Activated CD4-positive, CD25-positive, alpha-beta regulatory T cell treated with anti-CD3 and anti-CD28 coated beads, Interleukin-2, amount 50 U/mL, for 24 hours (primary cell): ENCODE measurements around the gene GPR101.

Experiments used
- ATAC-seq, 2 donors: fragments of 150-1000 bp; cut with Tn5 transposase; one replicate each; pipeline ENCODE4 v1.10.0; 2021; ENCODE audit warnings: mild to moderate bottlenecking in 1 of 2, moderate library complexity in 1 of 2

Gene GPR101, protein sequence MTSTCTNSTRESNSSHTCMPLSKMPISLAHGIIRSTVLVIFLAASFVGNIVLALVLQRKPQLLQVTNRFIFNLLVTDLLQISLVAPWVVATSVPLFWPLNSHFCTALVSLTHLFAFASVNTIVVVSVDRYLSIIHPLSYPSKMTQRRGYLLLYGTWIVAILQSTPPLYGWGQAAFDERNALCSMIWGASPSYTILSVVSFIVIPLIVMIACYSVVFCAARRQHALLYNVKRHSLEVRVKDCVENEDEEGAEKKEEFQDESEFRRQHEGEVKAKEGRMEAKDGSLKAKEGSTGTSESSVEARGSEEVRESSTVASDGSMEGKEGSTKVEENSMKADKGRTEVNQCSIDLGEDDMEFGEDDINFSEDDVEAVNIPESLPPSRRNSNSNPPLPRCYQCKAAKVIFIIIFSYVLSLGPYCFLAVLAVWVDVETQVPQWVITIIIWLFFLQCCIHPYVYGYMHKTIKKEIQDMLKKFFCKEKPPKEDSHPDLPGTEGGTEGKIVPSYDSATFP

DNA sequence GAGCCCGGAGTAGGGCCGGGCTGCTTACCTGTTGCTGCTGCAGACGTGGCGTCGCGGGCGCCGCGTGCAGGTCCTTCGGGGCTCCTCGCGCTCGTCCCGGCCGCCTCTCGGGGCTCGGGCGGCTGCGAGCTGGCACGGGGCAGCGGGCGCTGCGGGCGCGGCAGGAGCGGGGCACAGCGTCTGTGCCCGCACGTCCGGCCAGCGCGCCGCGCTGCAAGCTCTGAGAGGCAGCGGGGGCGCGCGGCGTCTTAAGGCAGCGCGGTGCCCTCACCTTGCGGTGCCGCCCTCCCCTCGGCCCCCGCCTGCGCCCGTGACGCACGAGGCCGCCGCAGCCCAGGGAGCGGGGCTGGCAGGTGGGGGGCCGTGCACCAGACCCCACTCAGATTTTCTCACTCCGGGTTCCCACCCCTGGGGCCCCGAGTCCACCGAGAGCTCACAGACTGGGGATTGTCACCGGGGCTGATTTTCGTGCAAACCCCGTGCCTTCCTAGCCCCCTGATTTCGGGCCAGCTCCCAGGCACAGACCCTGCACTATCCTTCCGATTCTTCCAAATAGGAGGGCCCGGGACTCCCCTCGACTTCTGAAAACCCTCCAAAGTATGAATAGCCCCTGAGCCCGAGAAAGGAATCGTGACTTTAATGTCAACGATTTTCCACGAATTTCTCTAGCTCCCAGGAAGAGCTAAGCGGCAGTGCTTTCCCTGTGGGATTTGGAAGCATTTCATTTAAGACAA lies at the start of gene GPR101:
GPR101 (minus strand) TSS at position 222 of the 734 bp plus-strand sequence. CDS start 2,321 bp downstream, outside the sequence.
- ATAC-seq: peak in 1 of 2 donors; percentile 19

DNA sequence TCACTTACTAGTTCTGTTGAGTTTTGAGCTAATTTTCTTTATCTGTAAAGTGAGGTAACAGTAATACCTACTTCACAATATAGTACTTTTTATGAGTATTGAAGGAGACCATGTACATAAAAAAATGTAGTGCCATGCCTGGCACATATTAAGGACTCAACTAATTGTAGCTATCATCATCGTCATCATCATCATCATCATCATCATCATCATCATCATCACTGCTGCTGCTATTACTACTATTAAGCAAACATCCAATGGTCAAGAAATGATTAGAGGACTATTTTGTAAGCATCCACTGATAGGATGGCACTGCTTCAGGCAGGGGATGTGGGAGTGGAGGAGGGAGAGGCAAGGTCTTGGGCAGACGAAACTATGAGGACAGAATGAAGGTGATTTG lies 47.4 kb upstream of the GPR101 start:
- ATAC-seq: no peak

DNA sequence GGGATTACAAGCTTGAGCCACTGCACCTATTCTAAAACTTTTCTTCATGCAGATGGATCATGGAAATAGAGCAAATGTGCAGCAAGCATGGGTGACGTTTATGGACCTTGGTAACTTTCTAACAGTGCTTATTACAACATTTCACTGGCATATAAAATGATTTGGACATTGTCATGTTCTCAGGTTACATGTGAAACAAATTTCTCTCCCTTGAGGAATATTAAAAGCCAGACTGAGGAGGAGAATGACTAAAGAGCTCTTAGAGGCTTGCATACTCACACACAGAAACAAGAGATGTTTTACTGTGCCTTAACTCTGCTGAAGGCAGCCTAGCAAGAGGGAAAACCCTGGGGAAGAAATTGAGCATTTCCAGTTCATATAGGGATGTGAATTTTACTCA lies 38.6 kb upstream of the GPR101 start:
- ATAC-seq: no peak

DNA sequence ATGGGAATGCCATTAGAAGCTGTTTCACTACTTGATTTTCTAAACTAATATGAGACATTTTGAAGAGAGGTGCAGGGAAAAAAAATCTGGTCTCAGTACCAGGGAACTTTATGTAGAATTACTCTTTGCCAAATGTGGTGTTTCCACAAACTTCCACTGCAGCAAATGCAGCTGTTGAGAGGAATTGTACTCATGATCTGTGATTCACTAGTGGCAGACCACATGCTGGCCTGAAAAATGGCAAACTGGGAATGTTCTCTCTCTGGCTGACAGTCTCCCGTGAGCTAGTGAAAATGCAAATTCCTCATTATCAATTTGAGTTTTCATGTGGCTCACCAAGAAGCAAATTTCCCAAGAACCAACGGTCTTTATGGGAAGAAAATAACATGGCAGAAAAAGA lies 37.8 kb upstream of the GPR101 start:
- ATAC-seq: no peak

DNA sequence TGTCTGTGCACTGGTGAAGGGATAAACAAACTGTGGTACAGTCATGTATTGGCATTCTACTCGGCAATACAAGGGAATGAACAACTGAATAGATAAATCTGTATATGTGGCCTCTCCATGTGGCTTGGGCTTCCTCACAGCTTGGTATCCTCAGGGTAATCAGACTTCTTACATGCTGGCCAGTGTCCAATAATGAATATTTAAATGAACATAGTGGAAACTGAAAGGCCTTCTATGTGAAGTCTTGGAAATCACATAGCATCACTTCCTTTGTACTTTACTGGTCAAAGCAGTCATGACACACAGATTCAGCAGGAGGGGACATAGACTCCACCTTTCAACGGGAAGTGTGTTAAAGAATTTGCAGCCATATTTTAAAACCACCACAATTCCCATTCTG lies 33.4 kb upstream of the GPR101 start:
- ATAC-seq: no peak

DNA sequence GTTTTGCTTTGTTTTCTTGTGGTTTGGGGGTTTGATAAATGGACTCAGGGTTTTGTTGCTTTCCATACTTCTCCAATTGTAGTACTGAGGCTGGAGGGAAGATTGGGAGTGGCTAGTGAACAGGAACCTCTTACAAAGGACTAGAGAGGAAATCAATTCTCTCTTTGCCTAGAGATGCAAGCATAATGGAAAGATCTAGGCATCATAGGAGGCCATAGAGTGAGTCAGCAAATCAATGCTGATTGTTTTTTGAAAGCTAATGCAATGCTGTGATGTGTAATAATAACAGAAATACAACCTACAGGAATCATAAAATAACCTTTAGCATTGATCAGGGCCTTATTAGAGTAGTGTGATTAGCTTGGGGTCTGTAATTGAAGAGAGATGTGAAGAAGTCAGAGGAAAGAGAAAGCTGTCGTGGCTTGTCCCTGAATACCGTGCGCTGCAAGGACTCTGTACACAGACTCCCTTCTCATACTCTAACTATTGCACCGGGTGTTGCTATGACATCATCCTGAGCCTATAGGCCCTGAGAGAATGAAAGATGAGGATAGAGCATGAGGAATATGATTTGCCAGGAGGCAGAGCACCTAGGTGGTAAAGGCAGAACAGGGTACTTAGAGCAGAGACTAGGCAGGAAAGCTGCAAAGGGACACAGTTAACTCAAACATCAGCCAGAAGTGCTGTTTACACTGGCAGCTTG lies 29.3 kb upstream of the GPR101 start:
- ATAC-seq: no peak

DNA sequence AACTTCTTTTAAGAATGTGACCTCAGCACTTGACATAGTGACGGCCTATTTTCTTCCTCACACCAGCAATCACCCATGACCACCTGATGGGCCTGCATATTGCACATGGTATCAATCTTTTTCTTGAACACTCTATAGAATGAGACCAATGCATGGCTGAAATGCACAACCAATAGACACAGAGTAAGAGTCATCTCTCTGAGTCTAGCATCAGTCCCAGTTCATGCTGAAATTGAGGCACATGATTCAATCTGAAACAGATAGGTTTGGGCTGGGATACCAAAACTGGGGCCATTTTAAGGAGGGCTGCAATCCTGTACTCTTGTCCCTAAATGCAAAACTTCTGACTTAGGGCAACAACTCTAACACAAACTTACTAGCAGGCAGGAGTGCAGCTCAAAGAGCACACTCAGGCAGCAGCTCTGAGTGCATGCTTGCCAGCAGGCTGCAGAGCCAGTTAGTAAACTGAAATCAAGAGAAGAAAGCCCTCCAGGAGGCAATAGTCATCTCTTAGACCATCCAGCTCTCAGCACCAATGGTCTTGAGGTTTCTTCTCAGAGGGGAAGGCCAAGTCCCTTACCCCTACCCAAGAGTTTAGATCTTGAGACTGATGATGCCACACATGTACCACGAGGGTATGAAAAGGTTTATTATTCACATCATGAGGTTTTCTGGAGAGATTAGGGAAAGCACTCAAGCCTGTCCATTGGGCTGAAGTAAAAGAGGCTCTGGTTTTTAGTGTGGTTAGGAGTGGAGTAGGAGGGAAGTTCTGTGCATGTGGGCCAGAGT lies 24.7 kb upstream of the GPR101 start:
- ATAC-seq: no peak

DNA sequence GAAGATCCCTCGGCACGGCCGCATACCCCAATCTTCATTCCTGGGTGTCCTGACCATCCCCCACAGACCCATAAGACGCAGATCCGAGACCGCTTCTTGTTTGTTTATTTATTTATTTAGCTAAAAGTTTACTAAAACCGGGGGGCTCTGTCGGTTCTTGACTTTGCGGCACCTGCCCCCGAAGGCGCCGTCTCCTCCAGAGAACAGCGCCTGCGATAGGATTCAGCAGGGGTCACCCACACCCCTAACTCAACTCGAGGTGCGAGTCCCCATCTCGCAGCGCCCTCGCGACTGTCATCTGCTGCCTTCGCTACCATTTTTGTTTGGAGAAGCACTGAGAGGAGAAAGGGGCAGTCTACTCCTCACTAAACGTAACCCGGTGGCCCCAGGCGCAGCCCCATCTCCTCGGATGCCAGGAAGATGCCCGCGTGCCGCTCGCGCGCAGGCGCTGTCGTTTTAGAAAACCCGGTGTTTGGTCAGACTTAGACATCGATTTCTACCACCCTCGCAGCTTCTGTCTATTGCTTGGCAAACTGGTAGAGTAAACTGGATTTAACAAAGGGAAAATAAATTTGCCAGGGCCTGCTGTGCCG lies 18.9 kb upstream of the GPR101 start:
- ATAC-seq: peak; percentile 9 to 32

DNA sequence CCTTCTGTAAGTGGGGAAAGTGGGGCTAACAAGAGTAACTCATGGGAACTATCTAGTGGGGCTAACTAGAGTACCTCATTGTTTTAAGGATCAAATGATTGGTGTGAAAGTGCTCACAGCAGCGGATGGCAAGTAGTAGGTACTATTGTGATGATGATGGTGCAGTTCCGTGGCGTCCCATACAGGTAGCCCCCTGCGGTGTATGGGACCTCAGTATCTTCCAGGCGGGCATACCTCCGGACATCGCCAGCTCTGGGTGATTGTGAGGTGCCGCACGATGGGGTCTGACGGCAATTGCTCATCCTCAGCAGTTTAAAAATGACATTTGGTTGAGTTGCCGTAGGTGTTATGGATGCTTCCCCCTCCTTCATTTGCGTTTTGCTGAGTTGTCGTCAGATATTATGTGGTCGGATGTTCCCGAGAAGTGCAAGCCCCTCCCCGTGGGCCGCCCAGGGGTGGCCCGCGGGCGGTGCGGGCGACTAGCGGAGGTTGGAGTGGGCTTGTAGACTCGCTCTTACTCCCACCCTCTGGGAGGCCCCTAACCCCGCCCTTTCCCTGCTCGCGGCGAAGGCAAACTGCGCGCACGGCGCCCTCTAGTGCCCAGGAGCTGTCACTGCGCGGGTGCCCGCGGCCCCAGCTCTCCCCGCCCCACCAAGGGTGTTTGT lies 18.3 kb upstream of the GPR101 start:
- ATAC-seq: peak; percentile 86 to 94

DNA sequence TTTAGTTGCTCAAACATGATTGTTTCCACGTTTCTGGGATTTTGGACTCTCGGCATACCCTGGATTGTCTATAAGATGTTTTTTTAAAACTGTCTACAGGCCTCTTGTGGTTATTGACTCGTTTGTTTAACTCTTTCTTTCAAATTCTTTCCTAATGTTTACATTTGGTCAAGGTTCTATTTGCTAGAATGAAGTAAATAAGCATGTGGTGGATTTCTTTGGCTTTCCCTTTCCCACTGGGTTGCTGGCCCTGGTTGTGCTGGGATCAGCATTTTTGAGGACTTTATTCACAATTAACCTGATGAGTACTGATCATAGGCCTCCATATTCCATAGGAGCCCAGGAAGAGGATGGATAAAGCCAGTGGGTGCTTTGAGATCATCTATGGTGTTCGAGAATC lies 11.1 kb upstream of the GPR101 start:
- ATAC-seq: no peak

DNA sequence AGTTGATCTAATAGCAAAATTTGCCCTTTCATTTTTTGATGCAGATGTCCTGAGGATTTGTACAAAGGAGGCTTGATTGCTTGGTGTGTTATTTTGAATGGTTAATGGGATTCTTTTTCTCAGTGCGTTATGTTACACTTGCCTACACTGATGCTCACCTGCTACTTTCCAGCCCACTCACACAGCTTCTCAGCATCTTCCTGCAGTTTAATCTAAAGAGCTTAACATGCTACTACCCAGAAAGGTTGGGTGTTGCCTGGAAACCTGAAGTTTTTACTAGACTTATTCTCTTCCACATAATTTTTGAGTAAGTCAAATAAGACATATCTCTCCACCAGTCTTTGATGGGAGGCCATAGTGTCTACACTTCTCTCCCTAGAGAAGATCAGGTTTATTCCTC lies 9.9 kb upstream of the GPR101 start:
- no peak for ATAC-seq

DNA sequence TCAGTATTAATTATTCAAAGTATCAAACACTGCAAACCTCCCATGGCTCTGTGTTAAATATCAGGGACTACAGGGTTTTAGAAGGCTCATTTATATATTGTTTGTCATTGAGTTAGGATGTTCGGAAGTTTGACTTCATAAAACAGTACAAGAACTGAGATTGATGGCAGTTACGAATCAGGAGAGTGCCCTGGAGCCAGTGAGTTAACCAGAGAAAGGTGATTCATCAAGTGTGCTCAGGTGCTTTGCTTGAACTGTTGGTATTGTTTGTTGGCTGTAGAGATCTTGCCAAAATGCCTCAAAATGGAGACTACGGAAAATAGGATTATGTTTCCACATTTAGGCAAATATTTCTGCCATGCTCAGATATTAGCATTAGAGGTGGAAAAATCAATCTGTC lies 7.5 kb upstream of the GPR101 start:
- no peak for ATAC-seq

DNA sequence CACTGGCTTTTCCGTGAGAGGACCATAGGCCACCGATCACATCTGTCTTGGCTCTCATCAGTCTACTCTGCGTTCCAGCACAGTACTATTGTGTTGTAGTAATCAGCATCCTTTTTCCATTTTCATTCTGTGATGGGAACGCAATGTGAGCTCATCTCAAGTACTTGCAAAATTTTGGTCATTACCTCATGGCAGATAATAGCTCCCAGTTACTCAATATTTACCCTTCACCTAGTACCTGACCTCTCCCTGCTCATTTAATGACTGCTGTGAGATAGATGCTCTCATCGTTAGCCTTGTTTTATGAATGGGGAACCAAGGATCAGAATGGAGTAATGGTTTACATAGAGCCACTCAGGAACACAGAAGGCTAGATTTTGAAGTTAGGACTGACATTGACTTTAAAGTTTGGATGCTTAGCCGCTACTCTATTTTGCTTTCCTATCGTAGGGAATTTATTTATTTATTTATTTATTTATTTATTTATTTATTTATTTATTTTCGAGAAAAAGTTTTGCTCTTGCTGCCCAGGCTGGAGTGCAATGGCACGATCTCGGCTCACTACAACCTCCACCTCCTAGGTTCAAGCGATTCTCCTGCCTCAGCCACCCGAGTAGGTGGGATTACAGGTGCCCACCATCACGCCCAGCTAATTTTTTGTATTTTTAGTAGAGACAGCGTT lies 6.5 kb upstream of the GPR101 start:
- no peak for ATAC-seq

DNA sequence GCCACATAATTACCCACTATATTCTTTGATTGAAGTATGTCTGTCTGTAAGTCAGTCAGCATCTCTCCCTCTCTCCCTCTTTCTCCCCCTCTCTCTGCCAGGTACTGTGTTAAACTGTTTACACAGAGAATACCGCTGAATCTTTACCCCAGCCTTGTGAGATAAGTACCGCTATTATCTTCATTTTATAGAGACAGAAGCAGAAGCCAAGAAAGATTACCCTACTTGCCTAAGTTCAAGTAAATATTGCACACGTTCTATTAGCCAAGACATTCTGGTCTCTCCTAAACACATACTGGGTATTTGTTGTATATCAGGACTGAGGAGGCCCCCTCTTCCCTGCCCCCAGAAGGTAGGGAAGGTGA lies 695 bp upstream of the GPR101 start:
- ATAC-seq: no peak

DNA sequence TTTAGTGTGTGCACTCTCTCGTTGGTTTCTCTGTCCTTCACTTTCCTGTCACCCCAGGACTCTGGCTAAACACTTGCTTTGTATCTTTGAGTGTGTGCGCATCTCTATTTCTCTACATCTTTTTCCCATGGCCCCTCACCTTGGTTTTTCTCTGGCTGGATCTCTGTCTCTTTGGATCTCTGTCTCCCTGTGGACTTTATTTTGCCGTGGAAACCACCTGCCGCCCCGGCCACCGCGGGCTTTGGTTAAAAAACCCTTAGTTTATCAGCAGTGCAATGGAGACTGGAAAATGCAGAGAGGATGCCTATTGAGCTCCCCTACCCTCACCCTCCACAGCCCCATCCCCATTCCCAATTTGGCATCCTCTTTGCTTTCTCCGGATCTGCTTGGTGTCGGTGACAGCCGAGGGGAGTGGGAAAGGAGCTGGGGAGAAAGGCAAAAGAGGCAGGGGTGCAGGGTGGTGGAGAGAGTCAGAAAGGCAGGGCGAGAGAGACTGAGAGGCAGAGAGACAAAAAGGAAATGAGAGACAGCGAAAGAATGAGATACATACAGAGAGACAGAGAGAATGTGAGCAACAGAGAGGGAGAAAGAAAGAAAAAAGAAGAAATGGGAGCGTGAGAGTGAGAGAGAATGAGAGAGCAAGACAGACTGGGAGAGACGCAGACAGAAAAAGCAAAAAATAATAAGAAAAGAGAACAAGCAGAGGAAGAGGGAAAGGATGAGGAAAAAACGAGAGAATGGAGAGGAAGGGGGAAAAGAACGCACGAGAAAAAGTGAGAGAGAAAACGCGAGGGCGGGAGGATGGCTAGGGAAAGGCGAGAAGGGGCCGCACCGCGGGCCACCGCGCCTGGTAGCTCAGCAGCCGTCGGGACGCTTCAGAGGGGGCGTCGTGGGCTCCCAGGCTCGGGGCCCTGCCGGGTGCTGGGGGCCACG lies 688 bp downstream of the GPR101 start:
- ATAC-seq: no peak

DNA sequence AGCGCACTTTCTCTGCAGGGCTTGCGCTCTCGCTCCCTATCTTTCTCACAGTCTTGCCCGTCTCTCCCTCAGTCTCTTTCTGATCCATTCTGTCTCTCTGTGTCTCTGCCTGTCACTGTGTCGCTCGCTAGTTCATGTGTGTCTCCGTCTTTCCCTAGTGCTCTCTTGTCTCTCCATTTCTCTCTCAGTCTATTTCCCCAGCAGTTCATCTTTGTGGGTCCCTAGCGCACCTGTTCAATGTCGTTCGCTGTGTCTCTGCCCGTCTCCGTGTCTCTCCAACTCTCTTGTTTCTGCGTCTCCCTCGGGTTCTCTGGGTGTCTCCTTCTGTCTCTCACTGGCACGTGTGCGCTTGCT lies 1.5 kb downstream of the GPR101 start:
- ATAC-seq: no peak

DNA sequence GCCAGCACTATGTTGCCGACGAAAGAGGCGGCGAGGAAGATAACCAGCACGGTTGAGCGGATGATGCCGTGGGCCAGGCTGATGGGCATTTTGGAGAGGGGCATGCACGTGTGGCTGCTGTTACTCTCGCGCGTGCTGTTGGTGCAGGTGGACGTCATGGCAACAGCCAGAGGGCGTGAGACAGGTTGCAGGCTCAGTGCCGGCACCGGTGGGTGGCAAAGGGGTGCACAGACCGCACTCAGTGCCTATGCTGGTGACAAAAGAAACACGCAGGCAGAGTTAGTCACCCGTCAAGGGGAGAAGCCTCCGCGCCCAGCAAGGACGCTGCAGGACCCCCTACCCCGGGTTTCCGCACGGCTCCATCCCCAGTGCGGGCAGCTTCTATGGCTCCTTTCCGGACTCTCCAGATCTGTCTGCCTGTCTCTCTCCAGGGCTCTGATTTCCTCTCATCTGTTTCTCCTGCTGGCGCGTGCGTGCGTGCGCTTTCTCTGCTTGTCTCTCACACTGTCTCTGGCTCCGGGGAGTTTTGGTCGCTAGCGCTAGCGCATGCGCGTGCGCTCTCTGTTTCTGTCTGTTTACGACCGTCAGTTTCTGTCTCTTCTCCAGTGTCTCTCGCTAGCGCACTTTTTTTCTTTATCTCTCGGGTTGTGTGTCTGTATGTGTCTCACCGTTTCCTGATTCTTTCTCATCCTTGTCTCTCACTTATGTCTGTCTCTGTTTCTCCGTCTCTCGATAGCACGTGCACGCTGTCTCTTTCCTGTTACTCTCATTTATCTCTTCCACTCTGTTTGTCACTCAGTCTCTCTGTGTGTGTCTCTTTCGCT lies 2.1 kb downstream of the GPR101 start:
- peak; percentile 67 to 74 for ATAC-seq

DNA sequence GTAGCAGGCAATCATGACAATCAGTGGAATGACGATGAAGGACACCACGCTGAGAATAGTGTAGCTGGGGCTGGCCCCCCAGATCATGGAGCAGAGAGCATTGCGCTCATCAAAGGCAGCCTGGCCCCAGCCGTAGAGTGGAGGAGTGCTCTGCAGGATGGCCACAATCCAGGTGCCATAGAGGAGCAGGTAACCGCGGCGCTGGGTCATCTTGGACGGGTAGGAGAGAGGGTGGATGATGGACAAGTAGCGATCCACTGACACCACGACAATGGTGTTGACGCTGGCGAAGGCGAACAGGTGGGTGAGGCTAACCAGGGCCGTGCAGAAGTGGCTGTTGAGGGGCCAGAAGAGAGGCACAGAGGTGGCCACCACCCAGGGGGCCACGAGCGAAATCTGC lies 2.8 kb downstream of the GPR101 start:
- ATAC-seq: no peak

DNA sequence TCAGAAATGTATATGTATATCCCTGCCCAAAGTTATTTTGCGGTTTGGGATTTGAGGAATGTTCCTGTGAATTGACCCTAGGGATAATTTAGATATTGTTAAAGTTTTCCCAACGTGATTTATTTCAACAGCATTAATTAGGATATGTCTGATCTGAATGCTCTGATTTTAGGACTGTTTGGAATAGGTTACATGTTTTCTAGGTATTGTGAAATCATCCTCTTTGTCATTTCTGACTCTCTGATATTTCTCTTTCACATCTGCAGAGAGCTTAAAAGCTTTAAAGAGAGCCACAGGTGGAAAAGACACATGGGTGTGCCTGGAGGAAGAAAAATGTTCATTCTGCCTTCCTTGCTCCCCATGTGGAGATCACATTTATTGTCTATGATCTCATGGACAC lies 5.1 kb downstream of the GPR101 start:
- no peak for ATAC-seq
